Keratinocyte (primary cell): ENCODE data around the gene FMO4.

Source experiments
- EZH2 ChIP-seq: IDR thresholded peaks from one replicate; pipeline ENCODE4 v1.6.1; 2012; ENCODE audit warnings: inconsistent platforms, mild to moderate bottlenecking, low read length, moderate library complexity
- TF ChIP-seq, protein P1 (sequence below), 3 experiments: IDR thresholded peaks in 1 of 3; conservative IDR thresholded peaks in 1 of 3; optimal IDR thresholded peaks in 1 of 3; 2 replicates in 2 of 3; 3 replicates in 1 of 3; pipeline versions ENCODE3 to v1.5.1; 2011; ENCODE audit warnings: low read length in 3 of 3, mild to moderate bottlenecking in 3 of 3, moderate library complexity in 2 of 3, control low read depth in 1 of 3, inconsistent platforms in 1 of 3; ENCODE audit not compliant: insufficient read depth in 2 of 3; ENCODE audit errors: extremely low read depth in 1 of 3

DNA sequence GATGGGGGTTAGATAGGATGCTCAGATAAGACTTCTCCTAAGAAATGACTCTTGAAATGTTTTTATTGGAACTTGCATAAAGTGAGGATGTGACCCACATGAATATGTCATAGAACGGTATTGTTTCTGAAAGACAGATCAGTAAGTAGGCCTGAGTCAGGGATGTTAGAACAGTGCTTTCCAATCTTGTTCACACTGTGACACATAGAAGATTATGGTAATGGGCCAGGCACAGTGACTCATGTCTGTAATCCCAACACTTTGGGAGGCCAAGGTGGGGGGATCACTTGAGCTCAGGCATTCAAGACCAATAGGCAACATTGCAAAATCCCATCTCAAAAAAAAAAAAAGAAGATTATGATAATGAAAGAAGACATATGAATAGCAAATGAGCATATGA is 32.9 kb downstream of the FMO4 start:
- TF ChIP-seq, protein P1, sequence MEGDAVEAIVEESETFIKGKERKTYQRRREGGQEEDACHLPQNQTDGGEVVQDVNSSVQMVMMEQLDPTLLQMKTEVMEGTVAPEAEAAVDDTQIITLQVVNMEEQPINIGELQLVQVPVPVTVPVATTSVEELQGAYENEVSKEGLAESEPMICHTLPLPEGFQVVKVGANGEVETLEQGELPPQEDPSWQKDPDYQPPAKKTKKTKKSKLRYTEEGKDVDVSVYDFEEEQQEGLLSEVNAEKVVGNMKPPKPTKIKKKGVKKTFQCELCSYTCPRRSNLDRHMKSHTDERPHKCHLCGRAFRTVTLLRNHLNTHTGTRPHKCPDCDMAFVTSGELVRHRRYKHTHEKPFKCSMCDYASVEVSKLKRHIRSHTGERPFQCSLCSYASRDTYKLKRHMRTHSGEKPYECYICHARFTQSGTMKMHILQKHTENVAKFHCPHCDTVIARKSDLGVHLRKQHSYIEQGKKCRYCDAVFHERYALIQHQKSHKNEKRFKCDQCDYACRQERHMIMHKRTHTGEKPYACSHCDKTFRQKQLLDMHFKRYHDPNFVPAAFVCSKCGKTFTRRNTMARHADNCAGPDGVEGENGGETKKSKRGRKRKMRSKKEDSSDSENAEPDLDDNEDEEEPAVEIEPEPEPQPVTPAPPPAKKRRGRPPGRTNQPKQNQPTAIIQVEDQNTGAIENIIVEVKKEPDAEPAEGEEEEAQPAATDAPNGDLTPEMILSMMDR (optimal IDR thresholded peaks at IDR 0.05 in 1 of 3, IDR thresholded peaks at IDR 0.05 in 1 of 3, conservative IDR thresholded peaks at IDR 0.05 in 1 of 3; ENCODE audit: extremely low read depth in 1 of 3, insufficient read depth in 2 of 3, low read length in 3 of 3): no peak
- no peak for TF ChIP-seq EZH2
